Lower leg skin (tissue), 4 donors: ENCODE results near the gene PRTG. TPM values are rescaled to one million over a fixed set of nuclear protein-coding genes. Genes with fewer than 3 reads are reported as not detected.
"Not testable (repeated sequence)": the region's sequence is repeated elsewhere in the genome, so short reads cannot be mapped to it uniquely, and the experiment has no call there.

Experiments
- DNase-seq, 2 donors: peaks; one replicate each; pipeline ENCODE4 v3.0.0-alpha.2; 2019; ENCODE audit warnings: low spot score in 2 of 2
- H3K4me3 ChIP-seq: fragments of 200-600 bp; sonication (generic); 2 replicates; pipeline ENCODE4 v1.5.1; 2017; ENCODE audit warnings: mild to moderate bottlenecking, low read depth; ENCODE audit not compliant: poor library complexity, severe bottlenecking
- CTCF ChIP-seq, 3 donors: fragments of 450-650 bp; IDR thresholded peaks; one replicate each; pipeline ENCODE4 v1.5.1; 2016; ENCODE audit warnings: antibody characterized with exemption in 3 of 3, mild to moderate bottlenecking in 3 of 3, moderate library complexity in 2 of 3
- POLR2A ChIP-seq, 2 donors: fragments of 450-650 bp; IDR thresholded peaks; one replicate each; pipeline ENCODE4 v1.6.1; 2016 to 2017; ENCODE audit warnings: antibody characterized with exemption in 2 of 2, mild to moderate bottlenecking in 1 of 2, moderate library complexity in 1 of 2
- WGBS, 2 donors: methylation state at CpG; one replicate each; pipeline ENCODE4 v1.1.5; 2018; 5-methylcytosine and 5-hydroxymethylcytosine counted together
- intact Hi-C: fragments of 100-400 bp; cut with DNase I; formaldehyde crosslinking; loops from one replicate; pipeline ENCODE4 v1.15.0; 2023; ENCODE audit warnings: low total_unique reads
- total RNA-seq, 4 donors: library from RNA; depleted of rRNA; stranded (reverse); fragments of >200 nt; gene quantifications; one replicate each; pipeline ENCODE4 v1.1.0, GENCODE V29; 2016

Gene PRTG
- total RNA-seq, 4 donors from 2014 or later, result 0.04 to 0.54 (median 0.29) TPM; not detected in 1

- no peak for DNase-seq
- intact Hi-C loops, result no loop called here
- TF ChIP-seq POLR2A (IDR thresholded peaks at IDR 0.05) (no peak), CTCF (IDR thresholded peaks at IDR 0.05) (no peak)
- 76 to 83% methylated on average over 3 of the region's 3 CpGs for WGBS, 2 donors
- H3K4me3 ChIP-seq, result no peak overlapping the region
Measured at GRCh38 chr15:55599439-55599838, 143.5 kb downstream of the PRTG start.

GRCh38 chr15:55593019-55593418, 149.9 kb downstream of the PRTG start:
- H3K4me3 ChIP-seq, DNase-seq, intact Hi-C loops: not testable (repeated sequence)
- WGBS, 2 donors, result 90 to 100% methylated on average over 1 of the region's 1 CpG

GRCh38 chr15:55590788-55591187, 152.2 kb downstream of the PRTG start:
- no peak for DNase-seq
- WGBS, 2 donors, result 73 to 80% methylated on average over 3 of the region's 3 CpGs
- TF ChIP-seq POLR2A (IDR thresholded peaks at IDR 0.05) (no peak), CTCF (IDR thresholded peaks at IDR 0.05) (no peak)
- intact Hi-C loops, result no loop called here
- no peak overlapping the region for H3K4me3 ChIP-seq

GRCh38 chr15:55589287-55589686, 153.7 kb downstream of the PRTG start:
- no peak for DNase-seq
- WGBS, 2 donors, result 73% methylated on average over 10 of the region's 10 CpGs
- intact Hi-C loops, result no loop called here
- TF ChIP-seq CTCF (IDR thresholded peaks at IDR 0.05), result no peak
- no peak for TF ChIP-seq POLR2A (IDR thresholded peaks at IDR 0.05)
- H3K4me3 ChIP-seq, result no peak overlapping the region

- no peak for DNase-seq
- intact Hi-C loops, result no loop called here
- TF ChIP-seq CTCF (IDR thresholded peaks at IDR 0.05) (no peak), POLR2A (IDR thresholded peaks at IDR 0.05) (no peak)
- WGBS, 2 donors, result 7 to 23% methylated on average over 19 of the region's 19 CpGs
- H3K4me3 ChIP-seq, result peak overlapping the region; percentile 68
Measured at GRCh38 chr15:55588815-55589115, 154.2 kb downstream of the PRTG start.

- peak; percentile 18 to 87 for DNase-seq
- TF ChIP-seq POLR2A (IDR thresholded peaks at IDR 0.05), result no peak
- WGBS, 2 donors, result 1% methylated on average over 32 of the region's 107 CpGs; no CpG with 5 or more reads in 1 of the 2 donors
- H3K4me3 ChIP-seq, result peak within 1 kb of the TSS; percentile 68
- intact Hi-C loops, result no loop called here
Measured at GRCh38 chr15:55588070-55588814, 154.7 kb downstream of the PRTG start, which contains the start of gene PYGO1. Gene PYGO1, minus strand, starts transcription at chr15:55588345. Its CDS starts 462 bp downstream, at chr15:55587883.
